ENCODE results near the gene VPS39. TPM values are rescaled to one million over a fixed set of nuclear protein-coding genes. Genes with fewer than 3 reads are reported as not detected.

VPS39 gene, protein sequence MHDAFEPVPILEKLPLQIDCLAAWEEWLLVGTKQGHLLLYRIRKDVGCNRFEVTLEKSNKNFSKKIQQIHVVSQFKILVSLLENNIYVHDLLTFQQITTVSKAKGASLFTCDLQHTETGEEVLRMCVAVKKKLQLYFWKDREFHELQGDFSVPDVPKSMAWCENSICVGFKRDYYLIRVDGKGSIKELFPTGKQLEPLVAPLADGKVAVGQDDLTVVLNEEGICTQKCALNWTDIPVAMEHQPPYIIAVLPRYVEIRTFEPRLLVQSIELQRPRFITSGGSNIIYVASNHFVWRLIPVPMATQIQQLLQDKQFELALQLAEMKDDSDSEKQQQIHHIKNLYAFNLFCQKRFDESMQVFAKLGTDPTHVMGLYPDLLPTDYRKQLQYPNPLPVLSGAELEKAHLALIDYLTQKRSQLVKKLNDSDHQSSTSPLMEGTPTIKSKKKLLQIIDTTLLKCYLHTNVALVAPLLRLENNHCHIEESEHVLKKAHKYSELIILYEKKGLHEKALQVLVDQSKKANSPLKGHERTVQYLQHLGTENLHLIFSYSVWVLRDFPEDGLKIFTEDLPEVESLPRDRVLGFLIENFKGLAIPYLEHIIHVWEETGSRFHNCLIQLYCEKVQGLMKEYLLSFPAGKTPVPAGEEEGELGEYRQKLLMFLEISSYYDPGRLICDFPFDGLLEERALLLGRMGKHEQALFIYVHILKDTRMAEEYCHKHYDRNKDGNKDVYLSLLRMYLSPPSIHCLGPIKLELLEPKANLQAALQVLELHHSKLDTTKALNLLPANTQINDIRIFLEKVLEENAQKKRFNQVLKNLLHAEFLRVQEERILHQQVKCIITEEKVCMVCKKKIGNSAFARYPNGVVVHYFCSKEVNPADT
- total RNA-seq (10 to 100 TPM; 34.8 to 55.0 (median 49.2) TPM), polyA plus RNA-seq (10 to 100 TPM; 24.9 to 33.9 TPM)
- long read RNA-seq, donor 1, full-length matches to known transcripts: 76 of 102 reads
- long read RNA-seq, donor 1, partial matches to known transcripts: 15 of 102 reads
- long read RNA-seq, donor 1, other reads (novel, unspliced or antisense): 11 of 102 reads
- long read RNA-seq, donor 2, full-length matches to known transcripts: 99 of 151 reads
- long read RNA-seq, donor 2, partial matches to known transcripts: 32 of 151 reads
- long read RNA-seq, donor 2, other reads (novel, unspliced or antisense): 20 of 151 reads
- long read RNA-seq, donor 3, full-length matches to known transcripts: 65 of 118 reads
- long read RNA-seq, donor 3, partial matches to known transcripts: 45 of 118 reads
- long read RNA-seq, donor 3, other reads (novel, unspliced or antisense): 8 of 118 reads

DNA sequence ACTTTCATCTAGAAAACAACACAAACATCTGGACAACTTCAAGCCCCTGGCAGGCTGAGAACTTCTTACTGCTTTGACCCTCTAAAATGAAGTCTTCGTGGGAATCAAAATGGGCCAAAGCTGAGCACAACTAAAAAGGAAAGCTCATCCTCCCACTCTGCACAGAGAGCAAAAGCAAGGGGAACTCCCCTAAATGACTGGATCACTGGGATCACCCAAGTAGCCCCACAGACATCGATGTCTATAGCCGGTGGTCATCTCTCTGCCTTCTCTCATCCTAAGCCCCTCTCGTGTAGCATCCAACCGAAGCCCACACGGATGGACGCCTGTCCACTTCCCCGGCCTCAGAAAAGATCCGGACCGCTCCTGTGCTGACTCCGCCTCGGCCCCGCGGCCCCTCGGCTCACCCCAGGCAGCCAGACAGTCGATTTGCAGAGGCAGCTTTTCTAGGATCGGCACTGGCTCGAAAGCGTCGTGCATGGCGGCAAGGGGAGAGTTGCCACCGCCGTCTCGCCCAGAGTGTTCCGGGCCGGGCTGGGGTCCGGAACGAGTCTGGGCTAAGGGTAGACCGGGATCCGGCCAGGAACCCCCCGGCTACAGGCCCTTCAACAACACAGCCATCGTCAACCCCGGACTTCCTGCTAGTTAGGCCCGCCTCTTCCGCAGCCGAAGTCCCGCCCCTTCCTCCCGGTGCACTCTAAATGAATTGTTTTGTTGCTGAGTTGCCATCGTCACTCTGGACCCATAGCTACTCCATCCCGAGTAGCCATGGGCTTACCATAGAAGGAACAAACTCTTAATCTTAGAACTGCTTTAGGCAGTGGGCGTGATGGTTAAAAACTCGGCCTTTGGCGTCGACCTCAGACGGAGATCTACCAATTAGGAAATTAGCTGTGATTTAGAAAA, at the start of gene VPS39:
Gene VPS39, minus strand, starts transcription at position 631 of the 906 bp plus-strand sequence. Its CDS starts 151 bp downstream, at position 480.
- peaks cover 0 to 47% (median 19%) of the 10 kb centered on the region in 9 donors for H3K36me3 ChIP-seq
- ATAC-seq (peak; percentile 96 to 99 (median 98)), DNase-seq (peak; percentile 86 to 89)
- no peak for TF ChIP-seq CTCF (IDR thresholded peaks at IDR 0.05)
- H3K27ac ChIP-seq: peak within 1 kb of the TSS; percentile 49 to 91 (median 84)
- 1% methylated on average over 45 of the region's 45 CpGs for WGBS, 2 donors
- peaks cover 2 to 31% (median 21%) of the 10 kb centered on the region in 9 donors for H3K4me1 ChIP-seq
- intact Hi-C loops (cut with DNase I): no loop called here
- H3K9me3 ChIP-seq: no peaks in the 10 kb centered on the region
- no peaks in the 10 kb centered on the region for H3K27me3 ChIP-seq
- peak within 1 kb of the TSS; percentile 70 to 98 (median 84) for H3K4me3 ChIP-seq

GRCh38 chr15:42253300-42253699, 45.2 kb upstream of the VPS39 start:
- H3K9me3 ChIP-seq: peaks cover 0 to 8% (median 0%) of the 10 kb centered on the region in 11 donors
- no peak for TF ChIP-seq CTCF (IDR thresholded peaks at IDR 0.05)
- ATAC-seq: no peak
- no peaks in the 10 kb centered on the region for H3K27me3 ChIP-seq
- H3K4me3 ChIP-seq: no peak overlapping the region
- 91 to 98% methylated on average over 2 of the region's 2 CpGs for WGBS, 2 donors
- H3K4me1 ChIP-seq: no peaks in the 10 kb centered on the region
- no peak for DNase-seq
- H3K36me3 ChIP-seq: peaks cover 0 to 72% (median 13%) of the 10 kb centered on the region in 9 donors
- intact Hi-C loops (cut with DNase I): no loop called here
- no peak overlapping the region for H3K27ac ChIP-seq

DNA sequence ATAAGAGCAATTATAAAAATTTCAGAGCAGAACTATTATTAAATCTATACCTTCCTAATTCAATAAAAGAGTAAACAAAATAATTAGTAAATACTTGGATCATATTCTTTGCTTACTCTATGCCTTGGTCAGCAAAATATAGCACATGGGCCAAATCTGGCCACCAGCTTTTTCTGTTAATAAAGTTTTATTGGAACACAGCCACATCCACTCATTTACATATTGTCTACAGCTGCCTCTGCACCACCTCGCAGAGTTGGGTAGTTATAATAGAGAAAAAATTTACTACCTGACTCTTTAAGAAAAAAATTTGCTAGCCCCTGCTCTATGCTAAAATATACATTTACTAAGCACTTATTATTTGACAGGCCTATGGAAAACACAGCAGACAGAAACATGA, 32.7 kb upstream of the VPS39 start:
- Histone ChIP-seq H3K27ac (no peak overlapping the region), H3K4me3 (no peak overlapping the region), H3K27me3 (no peaks in the 10 kb centered on the region), H3K36me3 (peaks cover 0 to 85% (median 38%) of the 10 kb centered on the region in 9 donors), H3K9me3 (no peaks in the 10 kb centered on the region), H3K4me1 (no peaks in the 10 kb centered on the region)
- TF ChIP-seq CTCF (IDR thresholded peaks at IDR 0.05): no peak
- DNase-seq (no peak), ATAC-seq (no peak)
- intact Hi-C loops (cut with DNase I): no loop called here
- WGBS, 2 donors: 94 to 98% methylated on average over 1 of the region's 1 CpG

Measured in heart right ventricle (tissue), 16 donors.